COLO829 (cell line): ENCODE data around the gene CHRNA5.
A peak's percentile ranks its signal among the peaks of the same experiment; 100 is the strongest.

Experiments
- DNase-seq: peaks from one replicate; pipeline ENCODE4 v3.0.0; 2012; ENCODE audit warnings: low spot score

The CHRNA5 gene

DNA sequence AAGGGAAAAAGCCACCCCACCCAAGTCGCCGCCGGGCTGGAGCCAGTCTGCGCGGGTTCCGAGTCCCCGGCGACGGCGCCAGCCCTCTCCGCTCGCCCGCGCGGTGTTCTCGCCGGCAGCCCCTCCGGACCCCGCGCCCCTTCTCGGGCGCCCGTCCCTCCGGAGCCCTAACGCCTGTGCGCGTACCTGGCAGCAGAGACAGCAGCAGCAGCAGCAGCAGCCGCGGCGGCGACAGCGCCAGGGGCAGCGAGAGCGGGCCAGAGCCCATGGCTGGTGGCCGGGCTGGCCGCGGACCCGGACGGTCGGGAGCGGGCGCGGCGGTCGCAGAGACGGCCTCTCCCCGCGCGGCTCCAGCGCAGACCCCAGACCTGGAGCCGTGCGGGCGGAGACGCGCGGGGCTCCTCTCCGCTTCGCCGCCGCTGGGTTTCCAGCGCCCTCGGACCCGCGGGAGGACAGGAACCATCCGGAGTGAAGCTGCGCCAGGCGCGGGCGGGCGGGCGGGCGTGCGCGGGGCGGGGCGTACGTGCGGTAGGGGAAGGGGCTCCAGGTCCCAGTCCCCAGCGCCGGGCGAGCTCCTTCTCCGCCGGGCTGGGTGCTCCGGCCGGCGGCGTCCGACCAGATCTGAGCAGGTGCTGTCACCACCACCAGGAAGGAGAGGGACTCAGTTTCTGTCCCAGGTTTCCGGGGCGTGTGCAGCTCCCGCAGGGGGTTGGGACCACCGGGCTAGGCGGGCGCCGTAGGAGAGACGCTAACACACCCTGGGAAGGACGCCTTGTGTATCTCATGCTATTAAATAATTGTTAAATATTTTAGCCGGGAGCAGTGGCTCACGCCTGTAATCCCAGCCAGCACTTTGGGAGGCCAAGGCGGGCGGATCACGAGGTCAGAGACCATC, 55.5 kb downstream of the CHRNA5 start, which contains the start of gene CHRNA3:
CHRNA3 (minus strand) TSS at position 470 of the 895 bp plus-strand sequence; CDS start at position 268, 202 bp downstream.
- no peak for DNase-seq

DNA sequence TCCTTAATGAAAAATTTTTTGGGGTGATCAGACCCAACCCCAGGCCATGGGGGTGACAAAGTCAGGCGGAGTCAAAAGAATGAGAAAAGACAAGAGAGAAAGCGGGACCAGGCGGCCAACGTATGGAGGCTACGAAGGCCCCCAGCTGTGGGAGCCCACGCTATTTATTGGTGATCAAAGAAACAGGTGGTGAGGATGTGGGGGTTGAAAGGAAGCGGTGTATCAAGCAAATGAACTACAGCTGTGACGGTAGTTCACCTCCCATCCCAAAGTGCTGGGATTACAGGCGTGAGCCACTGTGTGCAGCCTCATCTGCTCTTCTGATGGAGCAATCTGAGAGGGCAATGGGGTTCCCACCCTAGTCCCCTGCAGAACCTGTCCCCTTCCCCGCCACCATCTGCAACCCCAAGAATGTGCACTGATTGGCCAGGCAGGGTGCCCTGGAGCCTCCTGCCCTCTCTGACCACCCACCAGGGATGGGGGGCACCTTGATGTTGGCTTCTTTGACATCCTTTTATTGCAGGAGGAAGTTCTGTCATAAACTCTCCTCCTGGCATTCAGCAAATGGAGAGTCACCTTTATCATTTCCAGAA, 56.6 kb downstream of the CHRNA5 start:
- no peak for DNase-seq

DNA sequence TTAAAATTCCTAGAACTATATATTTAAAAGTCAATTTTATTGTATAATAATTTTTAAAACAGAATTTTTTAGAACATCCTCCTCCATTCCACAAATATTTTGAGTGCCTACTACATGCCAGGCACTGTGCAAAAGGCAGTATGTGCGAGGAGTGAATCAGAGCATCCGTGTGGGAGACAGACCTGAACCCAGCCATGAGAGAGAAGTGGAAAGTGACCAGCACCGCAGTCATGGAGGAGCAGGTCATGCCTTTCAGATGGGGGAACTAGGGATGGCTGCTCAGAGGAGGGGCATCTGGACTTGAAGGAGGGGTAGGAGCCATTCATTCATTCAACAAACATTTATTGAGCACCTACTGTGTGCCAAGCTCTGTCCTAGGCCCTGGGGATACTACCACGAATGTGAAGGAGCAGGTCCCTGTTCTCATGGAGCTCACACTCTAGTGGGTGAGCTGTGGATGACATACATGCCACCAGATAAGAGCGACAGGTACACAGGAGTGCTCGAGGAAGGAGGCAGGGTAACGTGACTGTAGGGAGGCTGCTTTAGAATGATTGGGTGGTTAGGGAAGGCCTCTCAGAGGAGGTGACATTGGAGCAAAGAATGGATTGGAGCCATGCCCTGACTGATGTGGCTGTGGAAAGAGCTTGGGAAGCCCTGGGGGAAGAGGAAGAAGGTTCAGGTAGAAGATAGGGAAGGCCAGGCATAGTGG, 58.6 kb downstream of the CHRNA5 start:
- no peak for DNase-seq

DNA sequence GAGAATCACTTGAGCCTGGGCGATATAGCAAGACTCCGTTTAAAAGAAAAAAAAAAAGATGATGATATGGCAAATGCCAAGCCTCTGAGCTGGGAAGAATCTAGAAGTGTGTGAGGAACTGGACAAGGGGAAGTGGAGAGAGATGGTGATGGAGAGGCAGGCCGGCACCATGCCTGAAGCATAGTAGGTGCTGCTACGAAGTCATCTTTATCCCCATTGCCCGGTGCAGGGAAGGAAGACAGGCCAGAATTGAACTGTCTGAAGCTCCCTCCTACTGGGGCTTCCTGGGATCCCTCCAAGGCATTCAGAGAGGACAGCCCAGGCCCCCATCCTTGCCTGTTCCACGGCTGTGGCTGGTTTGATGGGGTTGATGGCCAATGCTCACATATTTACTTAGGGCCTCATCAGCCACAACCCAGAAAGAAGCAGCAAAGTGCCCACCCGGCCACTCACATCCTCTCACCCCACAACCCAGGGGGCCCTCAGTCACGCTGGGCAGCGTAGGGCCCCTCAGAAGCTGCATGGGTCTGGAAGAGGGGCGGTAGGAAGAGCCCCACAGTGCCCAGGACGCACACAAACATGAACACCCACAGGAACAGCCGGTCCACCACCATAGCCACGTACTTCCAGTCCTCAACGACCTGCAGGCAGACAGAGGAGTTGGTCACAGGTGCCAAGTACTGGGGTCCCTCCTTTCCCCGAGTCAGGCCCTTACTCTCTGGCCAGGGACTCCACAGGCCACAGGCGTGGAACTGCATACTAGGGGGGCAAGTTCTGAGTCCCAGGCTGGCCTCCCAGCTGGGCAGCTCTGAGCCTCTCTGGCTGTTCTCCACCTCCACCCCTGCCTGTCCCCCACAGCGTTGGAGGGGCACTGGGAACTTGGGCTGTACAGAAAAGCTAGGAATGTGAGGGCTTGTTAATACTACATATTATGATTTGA, 59.6 kb downstream of the CHRNA5 start:
- no peak for DNase-seq

GRCh38 chr15:78625606-78626280, 60.4 kb downstream of the CHRNA5 start:
- no peak for DNase-seq

- no peak for DNase-seq
Measured at GRCh38 chr15:78626381-78626995, 61.2 kb downstream of the CHRNA5 start.

DNA sequence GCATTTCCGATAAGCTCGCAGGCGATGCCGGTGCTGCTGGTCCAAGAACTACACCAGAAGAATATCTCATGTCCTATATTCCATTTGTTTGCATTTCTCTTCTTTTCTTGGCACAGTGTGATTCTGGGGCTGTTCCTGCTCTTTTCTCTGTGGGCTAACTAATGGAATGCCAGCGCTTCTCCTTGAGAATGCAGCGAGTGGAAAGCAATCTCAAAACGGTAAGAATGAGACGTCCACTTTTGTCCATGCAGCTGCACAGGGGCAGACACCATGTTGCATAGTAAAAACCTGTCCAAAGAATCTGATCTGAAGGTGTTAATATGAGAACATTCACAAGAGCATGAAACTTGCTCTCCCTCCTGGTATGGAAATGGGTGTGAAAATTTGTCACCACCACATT, 62.0 kb downstream of the CHRNA5 start:
- DNase-seq, result no peak

DNA sequence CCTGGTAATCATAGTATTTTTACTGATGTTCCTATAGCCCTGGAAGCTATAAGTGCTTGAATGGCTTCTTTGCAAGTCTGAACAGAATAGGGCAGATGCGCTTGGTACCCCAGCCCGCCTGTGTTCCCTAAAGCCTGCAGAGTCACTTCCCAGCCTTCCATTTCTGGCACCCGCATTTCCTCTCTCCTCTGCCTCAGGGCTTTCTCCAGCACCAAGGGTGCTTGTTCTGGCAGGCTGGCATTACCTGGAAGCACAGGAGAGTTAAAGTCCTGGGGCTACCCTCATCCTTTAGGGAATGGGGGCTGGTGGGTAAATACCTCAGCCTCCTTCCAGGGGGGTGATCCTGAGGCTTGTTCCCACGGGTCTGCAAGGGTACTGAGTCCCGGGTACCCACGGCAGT, 62.9 kb downstream of the CHRNA5 start:
- DNase-seq, result no peak

DNA sequence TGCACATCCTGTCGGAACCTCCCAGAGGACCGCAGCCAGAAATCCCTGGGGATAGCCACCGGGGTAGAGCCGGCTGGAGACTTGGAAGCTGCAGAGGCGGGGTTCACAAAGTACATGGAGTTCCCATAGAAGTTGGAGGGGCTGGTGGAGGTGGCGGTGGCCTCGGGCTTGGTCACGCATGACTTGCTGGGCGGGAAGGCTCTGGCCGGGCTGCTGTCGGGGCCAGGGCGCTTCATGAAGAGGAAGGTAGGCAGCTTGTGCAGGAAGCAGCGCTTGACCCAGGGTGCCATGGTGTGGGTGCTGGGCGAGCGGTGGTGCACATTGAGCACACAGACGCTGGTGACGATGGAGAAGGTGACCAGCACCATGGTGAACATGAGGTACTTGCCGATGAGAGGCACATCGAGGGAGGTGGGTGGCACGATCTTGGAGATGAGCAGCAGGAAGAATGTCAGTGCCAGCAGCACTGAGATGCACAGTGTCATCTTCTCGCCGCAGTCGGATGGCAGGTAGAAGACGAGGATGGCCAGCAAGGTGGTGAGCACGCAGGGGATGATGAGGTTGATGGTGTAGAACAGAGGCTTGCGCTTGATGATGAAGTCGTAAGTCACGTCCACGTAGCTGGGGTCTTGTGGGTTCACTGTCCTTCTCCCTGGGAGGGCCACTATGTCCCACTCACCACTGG, 63.9 kb downstream of the CHRNA5 start:
- no peak for DNase-seq

DNA sequence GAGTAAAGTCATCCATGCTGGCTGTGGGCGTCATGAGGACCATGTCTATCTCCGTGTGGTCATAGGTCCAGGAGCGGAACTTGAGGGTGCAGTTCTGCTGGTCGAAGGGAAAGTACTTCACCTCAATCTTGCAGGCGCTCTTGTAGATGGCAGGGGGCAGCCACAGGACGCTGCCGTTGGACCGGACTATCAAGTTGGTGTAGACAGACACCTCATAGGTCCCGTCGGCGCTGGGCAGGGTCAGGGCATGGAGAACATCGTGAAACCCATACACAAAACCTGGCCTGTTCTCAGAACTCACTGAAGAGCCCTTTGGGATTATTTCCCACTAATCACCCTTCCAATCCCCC, 64.4 kb downstream of the CHRNA5 start:
- DNase-seq, result no peak

GRCh38 chr15:78630886-78631633, 65.7 kb downstream of the CHRNA5 start:
- no peak for DNase-seq

DNA sequence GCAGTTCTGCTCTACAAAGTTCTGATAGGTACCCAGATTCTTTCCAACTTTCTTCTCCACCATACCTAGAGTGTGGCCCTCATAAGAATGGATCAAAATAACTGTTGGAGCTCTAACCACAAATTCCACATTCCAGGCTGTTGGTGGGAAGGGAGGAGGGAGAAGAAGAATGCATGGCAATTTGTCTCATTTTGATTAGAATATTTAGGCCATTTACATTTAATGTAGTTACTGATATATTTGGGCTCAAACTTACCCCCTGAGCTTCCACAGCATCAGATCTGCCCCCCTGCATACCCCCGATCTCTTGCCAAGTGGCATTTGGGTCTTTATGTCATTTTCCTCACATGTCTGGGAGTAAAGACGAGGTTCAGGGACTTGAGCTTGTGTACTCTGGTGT, 68.0 kb downstream of the CHRNA5 start:
- DNase-seq, result no peak

DNA sequence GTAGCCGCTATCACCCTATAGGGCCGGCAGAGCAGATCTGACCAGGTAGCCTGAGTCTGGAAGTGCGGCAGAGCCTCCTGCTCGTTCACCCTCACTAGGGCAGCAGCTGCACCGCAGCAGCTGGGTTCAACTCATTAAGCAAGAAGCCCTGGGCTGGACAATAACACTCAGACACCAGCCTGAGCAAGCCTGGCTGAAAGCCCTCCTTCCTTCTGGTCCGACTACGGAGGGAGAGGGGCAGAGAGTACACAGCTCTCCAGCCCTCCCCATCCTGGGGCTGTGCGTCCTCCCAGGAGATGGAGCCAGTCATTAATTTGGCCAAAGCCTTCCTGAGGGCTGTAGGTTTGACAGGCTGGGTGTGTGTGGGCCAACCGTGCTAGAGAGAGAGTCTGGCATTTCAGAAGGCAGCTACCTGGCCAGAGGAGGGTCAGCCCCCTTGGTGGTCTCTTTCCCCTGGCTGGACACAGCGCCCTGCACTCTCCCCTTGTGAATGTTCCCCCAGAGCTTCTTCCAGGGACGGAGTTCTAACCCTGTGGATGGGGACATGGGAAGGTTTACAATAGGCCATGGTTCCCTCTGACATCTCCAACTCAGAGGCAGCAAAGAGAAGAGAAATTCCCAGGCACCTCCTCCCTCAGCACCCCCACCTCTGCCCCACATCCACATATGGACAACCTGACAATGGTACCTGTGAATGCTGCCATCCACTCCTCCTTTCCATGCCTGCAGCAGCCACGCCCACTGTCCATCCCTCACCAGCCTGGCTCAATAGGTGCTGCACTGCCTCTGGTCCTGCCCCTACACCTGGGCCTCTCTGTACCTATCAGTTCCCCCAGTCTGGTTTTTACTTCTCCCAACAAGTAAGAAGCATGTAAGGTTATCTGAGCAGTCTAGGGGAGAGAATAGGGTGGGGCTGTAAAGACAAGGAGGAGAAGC, 69.2 kb downstream of the CHRNA5 start:
- no peak for DNase-seq

DNA sequence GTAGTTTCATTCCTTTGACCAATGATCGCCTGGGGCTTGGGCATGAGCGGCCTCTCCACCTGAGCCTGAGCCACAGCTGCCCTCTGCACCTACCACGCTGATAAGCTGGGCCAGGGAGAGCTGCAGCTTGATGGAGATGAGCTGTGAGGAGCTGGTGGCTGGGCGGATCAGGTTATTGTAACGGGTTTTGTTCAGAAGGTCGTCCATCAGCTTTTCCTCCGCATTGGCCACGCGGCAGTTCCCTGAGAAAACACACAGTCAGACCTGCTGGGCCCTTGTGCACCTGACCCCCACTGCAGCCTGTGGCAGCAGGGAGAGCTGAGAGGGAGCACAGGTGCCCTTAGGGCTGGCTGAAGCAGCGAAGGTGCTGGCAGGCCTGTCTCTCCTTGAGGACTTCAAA, 70.0 kb downstream of the CHRNA5 start:
- DNase-seq, result no peak

DNA sequence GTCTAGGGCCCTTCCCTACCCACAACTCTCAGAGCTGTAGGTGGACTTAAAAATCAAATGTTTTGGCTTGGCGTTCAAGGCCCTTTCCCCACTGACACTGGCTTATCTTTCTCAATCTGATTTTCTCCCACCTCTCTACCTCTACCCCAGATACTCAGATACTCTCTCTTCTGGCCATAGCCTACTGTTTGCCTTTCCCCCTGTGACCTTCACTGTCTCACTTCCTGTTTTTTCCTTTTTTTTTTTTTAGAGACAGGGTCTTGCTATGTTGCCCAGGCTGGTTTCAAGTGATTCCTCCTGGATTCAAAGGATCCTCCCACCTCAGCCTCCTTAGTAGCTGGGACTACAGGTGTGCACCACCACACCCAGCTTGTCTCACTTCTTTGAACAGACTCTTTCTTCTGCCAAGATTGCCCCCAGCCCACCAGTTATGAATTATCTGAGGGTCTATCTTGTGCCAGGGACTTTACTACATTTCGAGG, 71.1 kb downstream of the CHRNA5 start:
- no peak for DNase-seq

GRCh38 chr15:78637776-78638435, 72.6 kb downstream of the CHRNA5 start:
- DNase-seq, result no peak

DNA sequence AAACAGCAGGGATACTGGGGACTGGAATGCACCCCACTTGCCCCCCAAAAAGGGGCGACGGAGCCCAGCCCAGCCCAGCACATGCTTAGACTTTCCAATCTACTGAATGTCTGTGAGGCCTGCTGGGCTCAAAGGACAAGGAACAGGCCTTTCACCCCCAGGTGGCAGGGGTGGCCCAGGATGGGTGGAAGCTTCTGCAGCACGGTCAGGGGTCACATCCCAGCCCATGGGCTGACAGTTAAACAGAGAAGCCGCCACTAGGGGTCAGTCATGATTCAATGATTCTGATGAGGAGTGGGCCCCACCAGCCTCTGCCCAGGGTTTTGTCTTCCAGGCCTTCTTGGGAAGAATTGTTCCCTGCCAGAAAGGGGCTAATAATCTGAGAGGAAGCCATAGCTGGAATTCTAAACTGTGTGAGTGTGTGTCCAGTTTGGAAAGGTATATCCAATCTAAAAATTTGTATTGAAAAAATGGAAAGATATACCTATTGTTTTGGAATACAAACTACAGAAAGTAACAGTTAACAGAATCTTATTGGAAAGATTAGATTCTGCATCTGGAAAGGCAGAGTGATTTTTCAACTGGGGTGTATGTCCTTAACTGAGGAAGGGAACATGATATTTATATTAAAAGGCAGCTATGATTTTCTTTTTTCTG, 73.5 kb downstream of the CHRNA5 start:
- DNase-seq, result peak; percentile 35
